Left renal pelvis (tissue), 4 donors: Measurements from ENCODE around the gene TNS3. TPM values are rescaled to one million over a fixed set of nuclear protein-coding genes. Genes with fewer than 3 reads are reported as not detected.

ENCODE experiments used
- DNase-seq, 4 donors: peaks; one replicate each; pipeline ENCODE4 v3.0.0-alpha.2; 2013; ENCODE audit warnings: low read depth in 4 of 4, low spot score in 3 of 4
- polyA plus RNA-seq, 4 donors: library from polyadenylated mRNA; unstranded; fragments of 120-200 nt; gene quantifications; one replicate each; pipeline ENCODE4 v1.2.1, GENCODE V29; 2013; ENCODE audit not compliant: insufficient read length in 4 of 4

TNS3 gene
- polyA plus RNA-seq, 4 donors, result 85.6 to 120 (median 91.2) TPM

DNA sequence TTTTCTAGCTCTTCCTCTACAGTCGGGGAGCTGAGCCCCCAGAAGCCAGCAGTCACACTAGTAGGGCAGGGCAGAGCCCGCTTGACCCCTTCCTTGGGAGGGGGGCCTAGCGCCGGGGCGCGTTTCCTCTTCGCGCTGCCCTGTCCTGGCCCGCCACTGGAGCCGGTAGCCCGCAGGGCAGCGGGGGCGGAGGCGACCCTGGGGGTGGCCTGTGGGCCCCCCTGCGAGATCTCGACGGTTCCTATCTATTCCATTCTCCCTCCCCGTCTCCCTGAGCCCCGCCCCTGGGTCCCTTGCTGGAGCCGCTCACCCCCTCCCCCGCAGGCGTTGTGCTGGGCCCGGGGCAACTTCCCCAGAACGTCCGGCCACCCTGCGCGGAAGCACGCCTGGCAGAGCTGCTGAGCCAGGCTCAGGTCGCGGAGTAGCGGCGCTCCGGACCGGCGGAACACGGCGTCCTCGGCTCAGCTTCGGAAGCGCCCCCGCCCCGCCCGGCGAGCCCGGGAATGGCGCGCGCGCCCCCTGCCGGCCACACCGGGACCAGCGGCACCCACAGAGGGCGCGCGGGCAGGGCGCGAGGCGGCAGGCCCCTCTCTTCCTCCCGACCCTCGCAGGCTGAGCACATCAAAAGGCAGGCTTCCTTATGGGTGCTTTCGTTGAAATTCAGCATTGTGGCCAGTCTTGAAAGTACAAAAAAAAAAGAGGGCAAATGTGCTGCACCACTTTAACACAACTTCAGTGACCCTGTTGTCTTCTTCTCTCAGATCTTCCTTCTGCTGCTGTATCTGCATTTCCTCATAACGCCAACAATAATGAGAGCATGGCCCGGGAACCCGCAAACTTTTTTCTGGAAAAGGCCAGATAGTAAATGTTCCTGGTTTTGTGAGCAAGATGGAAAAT lies 327.6 kb downstream of the TNS3 start:
- DNase-seq, result peak in 3 of 4 donors; percentile 27 to 55 (median 49)

GRCh38 chr7:47253650-47254080 lies 328.2 kb downstream of the TNS3 start:
- peak in 3 of 4 donors; percentile 15 to 27 (median 16) for DNase-seq

DNA sequence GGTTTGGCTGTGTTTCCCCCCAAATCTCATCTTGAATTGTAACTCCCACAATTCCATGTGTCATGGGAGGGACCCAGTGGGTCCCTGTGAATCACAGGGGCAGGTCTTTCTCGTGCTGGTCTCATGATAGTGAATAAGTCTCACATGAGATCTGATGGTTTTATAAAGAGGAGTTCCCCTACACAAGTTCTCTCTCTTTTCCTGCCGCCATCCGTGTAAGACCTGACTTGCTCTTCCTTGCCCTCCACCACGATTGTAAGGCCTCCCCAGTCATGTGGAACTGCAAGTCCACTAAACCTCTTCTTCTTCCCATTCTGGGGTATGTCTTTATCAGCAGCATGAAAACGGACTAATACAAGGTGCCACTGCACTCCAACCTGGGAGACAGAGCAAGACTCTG lies 329.2 kb downstream of the TNS3 start:
- no peak for DNase-seq

DNA sequence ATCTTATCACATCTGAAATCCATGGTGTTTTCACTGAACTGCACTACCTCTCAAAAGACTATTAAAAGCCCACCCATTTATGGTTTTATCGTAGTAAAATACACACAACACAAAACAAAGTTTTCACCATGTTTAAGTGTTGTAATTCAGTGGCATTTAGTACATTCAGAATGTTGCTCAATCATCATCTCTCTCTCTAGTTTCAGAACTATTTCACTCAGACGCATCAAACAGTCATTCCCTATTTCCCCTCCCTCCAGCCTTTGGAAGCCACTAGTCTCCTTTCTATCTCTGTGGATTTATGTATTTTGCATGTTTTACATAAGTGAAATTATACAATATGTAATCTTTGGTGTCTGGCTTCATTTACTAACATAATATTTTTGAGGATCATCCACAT lies 332.6 kb downstream of the TNS3 start:
- no peak for DNase-seq

GRCh38 chr7:47248797-47249196 lies 333.1 kb downstream of the TNS3 start:
- DNase-seq, result no peak

GRCh38 chr7:47247132-47247531 lies 334.8 kb downstream of the TNS3 start:
- DNase-seq, result no peak

DNA sequence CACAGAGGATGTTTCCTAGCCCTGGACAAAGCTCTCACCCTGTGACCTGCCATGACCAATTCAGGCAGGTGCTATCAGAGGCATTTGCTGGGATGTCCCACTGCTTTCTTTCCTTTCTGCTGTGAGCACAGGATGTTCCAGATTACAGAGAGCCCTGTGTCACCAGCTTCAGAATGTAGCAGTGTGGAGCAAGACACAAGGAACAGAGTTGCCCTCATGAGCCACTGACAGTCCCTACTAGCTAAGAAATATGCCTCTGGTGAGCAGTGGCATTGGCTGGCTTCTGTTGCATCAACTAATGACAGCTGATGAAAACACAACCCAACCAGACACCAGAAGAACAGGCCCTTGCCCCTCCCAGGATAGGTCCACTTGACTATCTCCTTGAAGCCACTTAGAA lies 337.2 kb downstream of the TNS3 start:
- no peak for DNase-seq

DNA sequence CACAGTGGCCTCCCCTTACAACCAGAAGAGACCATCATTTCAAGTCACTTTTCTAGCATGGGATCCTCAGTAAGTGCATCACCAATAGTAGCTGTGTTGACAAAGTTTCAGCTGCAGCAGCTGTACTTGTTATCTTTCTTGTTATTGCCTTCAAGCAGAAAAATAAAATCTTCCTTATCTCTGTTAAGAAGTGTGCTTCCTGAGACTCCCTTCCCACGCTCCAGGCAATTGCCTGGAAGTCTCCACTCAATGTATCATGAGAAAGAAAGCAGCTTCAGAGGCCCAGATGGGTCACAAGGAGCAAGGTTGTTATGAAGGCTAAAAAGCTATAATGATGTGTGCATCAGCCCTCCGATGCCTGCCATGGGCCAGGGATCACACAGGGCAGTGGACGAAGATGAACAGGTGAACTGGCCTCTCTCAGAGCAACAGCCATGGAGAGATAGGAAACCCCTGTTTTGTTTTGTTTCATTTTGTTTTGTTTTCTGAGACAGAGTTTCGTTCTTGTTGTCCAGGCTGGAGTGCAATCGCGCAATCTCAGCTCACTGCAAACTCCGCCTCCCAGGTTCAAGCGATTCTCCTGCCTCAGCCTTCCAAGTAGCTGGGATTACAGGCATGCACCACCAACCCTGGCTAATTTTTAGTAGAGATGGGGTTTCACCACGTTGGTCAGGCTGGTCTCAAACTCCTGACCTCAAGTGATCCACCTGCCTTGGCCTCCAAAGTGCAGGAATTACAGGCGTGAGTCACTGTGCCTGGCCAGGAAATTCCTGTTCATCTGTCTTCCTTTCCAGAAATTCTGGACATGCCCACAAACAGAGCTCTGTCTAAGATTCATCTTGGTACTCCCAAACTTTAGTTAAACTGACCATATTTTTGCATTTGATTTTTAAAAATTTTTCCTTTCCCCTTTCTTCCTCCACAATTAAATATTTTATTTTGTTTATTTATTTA lies 340.5 kb downstream of the TNS3 start:
- no peak for DNase-seq

GRCh38 chr7:47239931-47240421 lies 341.9 kb downstream of the TNS3 start:
- no peak for DNase-seq

GRCh38 chr7:47239034-47239433 lies 342.9 kb downstream of the TNS3 start:
- no peak for DNase-seq

- no peak for DNase-seq
Measured at GRCh38 chr7:47236480-47237129, 345.3 kb downstream of the TNS3 start.

- no peak for DNase-seq
Measured at GRCh38 chr7:47233996-47234395, 347.9 kb downstream of the TNS3 start.

- no peak for DNase-seq
Measured at GRCh38 chr7:47232751-47233412, 349.0 kb downstream of the TNS3 start.

GRCh38 chr7:47231627-47232026 lies 350.3 kb downstream of the TNS3 start:
- DNase-seq, result no peak

DNA sequence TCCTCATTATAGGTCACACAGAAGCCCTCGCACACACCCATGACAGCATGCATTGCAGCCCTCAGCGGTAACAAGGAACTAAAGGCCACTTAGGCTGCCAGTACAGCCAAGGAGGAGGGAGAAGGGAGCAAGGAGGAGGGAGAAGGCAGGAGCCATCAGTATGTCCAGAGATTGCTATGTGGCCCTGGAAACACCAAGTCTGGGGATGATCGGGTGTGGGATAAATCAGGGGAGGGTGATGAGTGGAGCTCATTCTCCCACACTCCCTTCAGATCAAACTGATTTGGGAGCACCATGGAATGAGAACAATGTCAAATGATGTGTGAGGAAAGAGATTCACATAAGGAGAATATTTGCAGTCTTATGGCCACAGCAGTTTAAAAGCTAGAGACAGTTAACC lies 350.9 kb downstream of the TNS3 start:
- no peak for DNase-seq

GRCh38 chr7:47228386-47229014 lies 353.4 kb downstream of the TNS3 start:
- DNase-seq, result no peak

GRCh38 chr7:47227762-47228177 lies 354.1 kb downstream of the TNS3 start:
- DNase-seq, result no peak

GRCh38 chr7:47226696-47227095 lies 355.2 kb downstream of the TNS3 start:
- DNase-seq, result no peak

- DNase-seq, result no peak
Measured at GRCh38 chr7:47225387-47226131, 356.4 kb downstream of the TNS3 start.
